Measurements from ENCODE around the gene DCAF8L2.
"Not testable (repeated sequence)": the region's sequence is repeated elsewhere in the genome, so short reads cannot be mapped to it uniquely, and the experiment has no call there.

DCAF8L2 gene

GRCh38 chrX:27680726-27681125 is 90.6 kb downstream of the DCAF8L2 start:
- peak; percentile 70 for DNase-seq

DNA sequence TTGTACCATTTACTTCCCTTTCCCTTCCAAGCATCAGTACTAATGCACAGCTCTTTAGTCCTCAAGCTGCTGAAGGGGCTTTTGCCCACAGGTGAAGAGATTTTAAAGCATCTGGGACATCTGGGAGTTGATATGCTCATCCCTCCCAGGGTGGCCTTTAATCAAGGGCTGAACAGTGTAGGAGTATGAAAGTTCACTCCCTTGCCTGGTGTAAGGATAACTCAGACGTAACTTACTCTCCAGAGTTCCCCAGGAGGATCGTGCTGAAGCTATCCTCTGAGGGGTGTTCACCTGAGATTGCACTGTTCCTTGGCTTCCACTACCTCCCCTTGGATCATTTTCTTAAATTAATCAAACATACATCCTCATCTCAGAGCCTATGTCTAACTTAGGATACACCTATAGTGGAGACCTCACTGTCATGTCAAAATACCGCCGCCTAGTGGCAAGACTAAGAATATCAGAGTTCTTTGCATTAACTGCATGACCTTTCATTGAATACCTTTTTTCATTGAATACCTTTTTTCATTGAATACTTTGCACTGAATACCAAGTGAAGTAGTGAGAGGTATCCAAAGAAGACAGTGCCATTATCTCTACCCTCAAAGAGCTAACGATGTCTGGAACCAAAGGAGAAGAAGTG is 93.5 kb downstream of the DCAF8L2 start:
- DNase-seq: peak; percentile 15

DNA sequence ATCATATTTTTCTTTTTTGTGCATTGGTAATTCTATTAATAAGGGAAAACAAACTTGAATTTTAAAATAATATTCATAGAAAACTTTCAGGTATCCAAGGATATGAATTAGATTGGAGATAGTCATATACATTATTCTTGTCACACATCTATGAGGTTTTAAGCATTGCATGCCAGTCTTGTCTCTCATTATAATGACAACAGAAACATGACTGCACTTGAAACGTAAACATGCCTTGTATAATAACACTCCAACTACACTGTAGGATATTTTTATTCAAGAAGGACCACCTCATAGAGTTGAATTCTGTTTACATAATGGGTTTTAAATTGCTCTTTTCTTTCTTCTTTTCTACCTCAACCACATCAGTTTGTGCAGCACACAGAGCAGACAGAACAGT is 104.5 kb downstream of the DCAF8L2 start:
- no peak for DNase-seq

GRCh38 chrX:27706526-27706925 is 116.4 kb downstream of the DCAF8L2 start:
- no peak for DNase-seq

DNA sequence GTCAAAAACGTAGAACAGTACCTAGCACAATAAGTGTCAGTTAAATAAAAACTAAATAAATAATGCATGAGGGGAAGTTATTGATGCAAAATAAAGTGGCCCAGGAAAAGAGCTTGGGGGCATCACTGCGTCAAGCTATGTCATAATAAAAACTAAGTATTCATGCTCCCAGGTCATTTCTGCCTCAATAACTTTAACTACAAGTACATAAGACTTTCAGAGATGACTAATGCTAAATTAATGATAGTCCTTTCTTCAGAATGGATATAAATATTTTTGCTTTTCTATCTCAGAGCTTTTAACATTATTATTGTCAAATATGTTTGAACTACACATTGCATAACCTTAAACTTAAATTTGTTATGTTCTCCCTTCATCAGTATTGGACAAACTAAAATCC is 125.5 kb downstream of the DCAF8L2 start:
- DNase-seq: no peak

- peak; percentile 57 for DNase-seq
Measured at GRCh38 chrX:27728291-27728690, 138.1 kb downstream of the DCAF8L2 start.

DNA sequence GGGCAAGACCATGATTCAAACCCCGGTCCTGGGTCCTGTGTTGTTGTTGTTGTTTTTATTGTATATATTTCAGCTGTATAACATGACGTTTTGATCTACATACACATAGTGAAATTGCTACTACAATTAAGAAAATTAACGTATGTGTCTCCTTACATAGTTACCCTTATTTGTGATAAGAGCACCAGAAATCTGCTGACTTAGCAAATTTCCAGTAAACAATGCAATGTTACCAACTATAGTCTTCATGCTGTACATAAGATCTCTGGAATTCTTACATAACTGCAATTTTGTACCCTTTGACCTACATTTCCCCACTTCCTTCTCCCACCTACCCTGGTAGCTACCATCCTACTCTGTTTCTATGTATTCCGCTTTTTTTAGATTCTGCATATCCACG is 141.8 kb downstream of the DCAF8L2 start:
- DNase-seq: no peak

DNA sequence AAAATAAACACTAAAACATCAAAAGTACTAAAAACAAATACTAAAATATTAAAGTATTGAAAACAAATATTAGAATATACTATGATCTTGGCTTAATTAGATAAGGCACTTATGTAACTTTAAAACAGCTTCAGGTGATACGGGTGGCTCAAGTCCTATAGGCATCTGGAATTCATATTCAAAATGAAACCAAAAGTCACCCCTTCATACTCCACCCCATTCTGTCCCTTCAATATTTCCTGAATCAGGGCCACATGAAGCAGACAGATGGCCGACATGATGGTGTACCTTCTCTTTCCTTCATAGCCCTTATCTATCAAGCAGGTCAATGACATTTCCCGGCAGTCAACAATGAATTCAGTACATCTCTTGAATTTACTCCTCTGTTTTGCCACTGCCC is 145.8 kb downstream of the DCAF8L2 start:
- DNase-seq: no peak

DNA sequence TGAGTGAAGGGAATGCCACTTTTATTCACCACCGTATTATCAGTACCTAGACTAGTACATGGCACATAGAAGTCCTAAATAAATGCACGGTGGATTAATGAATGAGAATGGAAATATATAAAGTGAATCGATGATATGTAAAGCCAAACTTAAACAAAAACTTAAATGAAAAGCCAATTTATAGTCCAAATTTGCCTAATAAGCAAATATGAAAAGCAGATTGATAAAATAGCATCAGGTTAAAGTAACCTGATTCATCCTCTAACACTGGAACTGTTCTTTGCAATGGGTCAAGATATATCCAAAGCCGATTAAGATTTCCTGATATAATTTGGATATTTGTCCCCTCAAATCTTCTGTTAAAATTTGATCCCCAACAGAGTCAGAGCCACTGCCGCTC is 150.8 kb downstream of the DCAF8L2 start:
- no peak for DNase-seq

DNA sequence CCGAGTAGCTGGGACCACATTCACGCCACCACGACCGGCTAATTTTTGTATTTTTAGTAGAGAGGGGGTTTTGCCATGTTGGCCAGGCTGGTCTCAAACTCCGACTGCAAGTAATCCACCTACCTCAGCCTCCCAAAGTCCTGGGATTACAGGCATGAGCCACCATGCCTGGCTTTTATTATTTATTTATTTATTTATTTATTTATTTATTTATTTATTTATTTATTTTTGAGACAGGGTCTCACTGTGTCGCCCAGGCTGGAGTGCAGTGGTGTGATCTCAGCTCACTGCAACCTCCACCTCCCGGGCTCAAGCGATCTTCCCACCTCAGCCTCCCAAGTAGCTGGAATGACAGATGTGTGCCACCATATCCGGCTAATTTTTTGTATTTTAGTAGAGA is 153.4 kb downstream of the DCAF8L2 start:
- DNase-seq: not testable (repeated sequence)

GRCh38 chrX:27746516-27746915 is 156.4 kb downstream of the DCAF8L2 start:
- no peak for DNase-seq

DNA sequence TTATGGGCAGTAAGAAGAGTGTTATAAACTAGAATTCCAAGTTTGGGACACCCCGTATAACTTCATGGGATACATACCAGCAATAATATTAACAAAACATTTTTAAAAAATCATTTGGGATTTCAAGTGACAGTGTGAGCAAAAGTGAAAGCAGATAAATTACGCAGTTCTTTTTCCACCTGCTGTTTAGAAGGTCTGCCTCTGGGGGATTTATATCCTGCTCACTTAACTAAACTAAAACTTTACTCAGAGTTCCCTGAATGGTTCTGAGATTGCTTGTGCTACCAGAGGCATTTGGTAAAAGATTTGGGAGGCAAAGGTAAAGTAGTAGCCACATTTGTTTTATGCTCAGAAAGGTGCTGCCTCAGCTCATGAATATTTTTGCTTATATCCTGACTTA is 160.2 kb downstream of the DCAF8L2 start:
- DNase-seq: not testable (repeated sequence)

GRCh38 chrX:27751976-27752375 is 161.8 kb downstream of the DCAF8L2 start:
- DNase-seq: peak; percentile 4

DNA sequence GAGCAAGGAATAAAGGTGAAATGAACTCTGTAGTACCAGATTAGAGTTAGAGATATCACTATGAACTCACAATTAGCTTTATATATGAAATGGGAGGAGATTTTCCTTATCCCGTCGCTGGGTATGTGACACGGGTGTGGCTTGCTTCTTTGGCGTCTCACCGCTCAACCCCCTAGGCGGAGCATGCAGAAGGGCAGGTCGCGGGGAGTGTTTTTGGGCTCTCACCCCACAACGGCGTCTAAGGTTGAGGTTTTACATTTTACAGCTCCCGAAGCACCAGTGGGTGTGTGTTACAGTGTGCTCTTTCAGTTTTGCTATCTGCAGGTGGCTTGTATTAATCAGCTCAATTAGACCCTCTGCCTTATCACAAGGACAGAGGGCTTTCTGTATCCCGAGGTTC is 175.6 kb downstream of the DCAF8L2 start:
- no peak for DNase-seq

GRCh38 chrX:27767387-27767786 is 177.2 kb downstream of the DCAF8L2 start:
- peak; percentile 2 for DNase-seq

GRCh38 chrX:27775984-27776383 is 185.8 kb downstream of the DCAF8L2 start:
- DNase-seq: no peak

- no peak for DNase-seq
Measured at GRCh38 chrX:27796640-27797257, 206.6 kb downstream of the DCAF8L2 start.

DNA sequence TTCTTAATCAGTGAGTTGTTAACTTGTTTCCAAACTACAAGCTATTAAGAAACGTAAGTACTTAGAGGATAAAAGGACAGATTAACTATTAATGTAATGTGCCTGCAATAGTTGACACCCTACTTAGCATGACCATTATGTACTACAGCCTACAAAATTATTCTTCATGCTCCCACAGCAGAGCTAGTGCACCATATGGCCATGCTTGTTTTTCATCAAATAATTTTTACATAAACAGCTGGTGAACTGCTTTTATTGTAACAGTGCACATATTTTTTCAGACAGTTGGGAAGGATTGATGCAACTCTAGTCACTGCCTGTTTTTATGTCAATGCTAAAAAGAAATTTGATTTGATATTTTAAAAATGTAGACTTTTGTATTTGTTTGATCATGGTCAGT is 207.4 kb downstream of the DCAF8L2 start:
- no peak for DNase-seq
